ENCODE measurements around the gene CCDC158.

CCDC158 gene

GRCh38 chr4:76449833-76450232, 28.9 kb upstream of the CCDC158 start:
- no peak overlapping the region for H3K27ac ChIP-seq (ENCODE audit: insufficient read depth, low read length, poor library complexity, severe bottlenecking)

GRCh38 chr4:76449362-76449767, 28.4 kb upstream of the CCDC158 start:
- H3K27ac ChIP-seq (ENCODE audit: insufficient read depth, low read length, poor library complexity, severe bottlenecking) = no peak overlapping the region
- no peak for DNase-seq
- H3K36me3 ChIP-seq (ENCODE audit: control insufficient read depth, insufficient read depth, low read length) = no peaks in the 10 kb centered on the region
- H3K4me1 ChIP-seq (ENCODE audit: control insufficient read depth, insufficient read depth, low read length, poor library complexity, severe bottlenecking) = no peaks in the 10 kb centered on the region
- no peaks in the 10 kb centered on the region for H3K27me3 ChIP-seq (replicated peaks; ENCODE audit: control insufficient read depth, insufficient read depth, low read length, poor library complexity, severe bottlenecking)
- no peaks in the 10 kb centered on the region for H3K9me3 ChIP-seq (ENCODE audit: control insufficient read depth, low read length)
- H3K4me3 ChIP-seq (ENCODE audit: insufficient read depth, low read depth, low read length, poor library complexity, severe bottlenecking) = no peak overlapping the region

More at GRCh38 chr4:76449833-76450232, 28.9 kb upstream of the CCDC158 start:
- DNase-seq = no peak
- no peaks in the 10 kb centered on the region for H3K27me3 ChIP-seq (replicated peaks; ENCODE audit: control insufficient read depth, insufficient read depth, low read length, poor library complexity, severe bottlenecking)
- no peaks in the 10 kb centered on the region for H3K9me3 ChIP-seq (ENCODE audit: control insufficient read depth, low read length)
- H3K4me3 ChIP-seq (ENCODE audit: insufficient read depth, low read depth, low read length, poor library complexity, severe bottlenecking) = no peak overlapping the region
- H3K4me1 ChIP-seq (ENCODE audit: control insufficient read depth, insufficient read depth, low read length, poor library complexity, severe bottlenecking) = no peaks in the 10 kb centered on the region
- H3K36me3 ChIP-seq (ENCODE audit: control insufficient read depth, insufficient read depth, low read length) = no peaks in the 10 kb centered on the region

GRCh38 chr4:76448211-76448610, 27.3 kb upstream of the CCDC158 start:
- no peaks in the 10 kb centered on the region for H3K9me3 ChIP-seq (ENCODE audit: control insufficient read depth, low read length)
- H3K36me3 ChIP-seq (ENCODE audit: control insufficient read depth, insufficient read depth, low read length) = no peaks in the 10 kb centered on the region
- no peak overlapping the region for H3K4me3 ChIP-seq (ENCODE audit: insufficient read depth, low read depth, low read length, poor library complexity, severe bottlenecking)
- no peaks in the 10 kb centered on the region for H3K27me3 ChIP-seq (replicated peaks; ENCODE audit: control insufficient read depth, insufficient read depth, low read length, poor library complexity, severe bottlenecking)
- H3K4me1 ChIP-seq (ENCODE audit: control insufficient read depth, insufficient read depth, low read length, poor library complexity, severe bottlenecking) = no peaks in the 10 kb centered on the region
- no peak for DNase-seq
- no peak overlapping the region for H3K27ac ChIP-seq (ENCODE audit: insufficient read depth, low read length, poor library complexity, severe bottlenecking)

- Histone ChIP-seq H3K36me3 (ENCODE audit: control insufficient read depth, insufficient read depth, low read length) (no peaks in the 10 kb centered on the region), H3K9me3 (ENCODE audit: control insufficient read depth, low read length) (no peaks in the 10 kb centered on the region), H3K4me3 (ENCODE audit: insufficient read depth, low read depth, low read length, poor library complexity, severe bottlenecking) (no peak overlapping the region), H3K27me3 (replicated peaks; ENCODE audit: control insufficient read depth, insufficient read depth, low read length, poor library complexity, severe bottlenecking) (no peaks in the 10 kb centered on the region), H3K4me1 (ENCODE audit: control insufficient read depth, insufficient read depth, low read length, poor library complexity, severe bottlenecking) (no peaks in the 10 kb centered on the region), H3K27ac (ENCODE audit: insufficient read depth, low read length, poor library complexity, severe bottlenecking) (no peak overlapping the region)
- no peak for DNase-seq
These were observed 26.5 kb upstream of the CCDC158 start for GRCh38 chr4:76447393-76447851.

- DNase-seq = no peak
- no peaks in the 10 kb centered on the region for H3K27me3 ChIP-seq (replicated peaks; ENCODE audit: control insufficient read depth, insufficient read depth, low read length, poor library complexity, severe bottlenecking)
- H3K4me1 ChIP-seq (ENCODE audit: control insufficient read depth, insufficient read depth, low read length, poor library complexity, severe bottlenecking) = no peaks in the 10 kb centered on the region
- no peak overlapping the region for H3K27ac ChIP-seq (ENCODE audit: insufficient read depth, low read length, poor library complexity, severe bottlenecking)
- H3K9me3 ChIP-seq (ENCODE audit: control insufficient read depth, low read length) = no peaks in the 10 kb centered on the region
- no peak overlapping the region for H3K4me3 ChIP-seq (ENCODE audit: insufficient read depth, low read depth, low read length, poor library complexity, severe bottlenecking)
- H3K36me3 ChIP-seq (ENCODE audit: control insufficient read depth, insufficient read depth, low read length) = no peaks in the 10 kb centered on the region
These were observed 25.0 kb upstream of the CCDC158 start for GRCh38 chr4:76445911-76446310.

- no peak overlapping the region for H3K4me3 ChIP-seq (ENCODE audit: insufficient read depth, low read depth, low read length, poor library complexity, severe bottlenecking)
- H3K27ac ChIP-seq (ENCODE audit: insufficient read depth, low read length, poor library complexity, severe bottlenecking) = no peak overlapping the region
- no peaks in the 10 kb centered on the region for H3K36me3 ChIP-seq (ENCODE audit: control insufficient read depth, insufficient read depth, low read length)
- H3K4me1 ChIP-seq (ENCODE audit: control insufficient read depth, insufficient read depth, low read length, poor library complexity, severe bottlenecking) = no peaks in the 10 kb centered on the region
- no peaks in the 10 kb centered on the region for H3K9me3 ChIP-seq (ENCODE audit: control insufficient read depth, low read length)
- no peak for DNase-seq
- H3K27me3 ChIP-seq (replicated peaks; ENCODE audit: control insufficient read depth, insufficient read depth, low read length, poor library complexity, severe bottlenecking) = no peaks in the 10 kb centered on the region
These were observed 22.4 kb upstream of the CCDC158 start for GRCh38 chr4:76443376-76443775.

- Histone ChIP-seq H3K27ac (ENCODE audit: insufficient read depth, low read length, poor library complexity, severe bottlenecking) (no peak overlapping the region), H3K4me3 (ENCODE audit: insufficient read depth, low read depth, low read length, poor library complexity, severe bottlenecking) (no peak overlapping the region), H3K27me3 (replicated peaks; ENCODE audit: control insufficient read depth, insufficient read depth, low read length, poor library complexity, severe bottlenecking) (no peaks in the 10 kb centered on the region), H3K4me1 (ENCODE audit: control insufficient read depth, insufficient read depth, low read length, poor library complexity, severe bottlenecking) (no peaks in the 10 kb centered on the region), H3K36me3 (ENCODE audit: control insufficient read depth, insufficient read depth, low read length) (no peaks in the 10 kb centered on the region), H3K9me3 (ENCODE audit: control insufficient read depth, low read length) (no peaks in the 10 kb centered on the region)
- no peak for DNase-seq
These were observed 21.9 kb upstream of the CCDC158 start for GRCh38 chr4:76442807-76443206.

- Histone ChIP-seq H3K4me1 (ENCODE audit: control insufficient read depth, insufficient read depth, low read length, poor library complexity, severe bottlenecking) (no peaks in the 10 kb centered on the region), H3K9me3 (ENCODE audit: control insufficient read depth, low read length) (no peaks in the 10 kb centered on the region), H3K4me3 (ENCODE audit: insufficient read depth, low read depth, low read length, poor library complexity, severe bottlenecking) (no peak overlapping the region), H3K27ac (ENCODE audit: insufficient read depth, low read length, poor library complexity, severe bottlenecking) (no peak overlapping the region), H3K36me3 (ENCODE audit: control insufficient read depth, insufficient read depth, low read length) (no peaks in the 10 kb centered on the region), H3K27me3 (replicated peaks; ENCODE audit: control insufficient read depth, insufficient read depth, low read length, poor library complexity, severe bottlenecking) (no peaks in the 10 kb centered on the region)
- no peak for DNase-seq
These were observed 20.9 kb upstream of the CCDC158 start for GRCh38 chr4:76441881-76442280.

- Histone ChIP-seq H3K27ac (ENCODE audit: insufficient read depth, low read length, poor library complexity, severe bottlenecking) (no peak overlapping the region), H3K27me3 (replicated peaks; ENCODE audit: control insufficient read depth, insufficient read depth, low read length, poor library complexity, severe bottlenecking) (no peaks in the 10 kb centered on the region), H3K9me3 (ENCODE audit: control insufficient read depth, low read length) (no peaks in the 10 kb centered on the region), H3K4me3 (ENCODE audit: insufficient read depth, low read depth, low read length, poor library complexity, severe bottlenecking) (no peak overlapping the region), H3K36me3 (ENCODE audit: control insufficient read depth, insufficient read depth, low read length) (no peaks in the 10 kb centered on the region), H3K4me1 (ENCODE audit: control insufficient read depth, insufficient read depth, low read length, poor library complexity, severe bottlenecking) (no peaks in the 10 kb centered on the region)
- DNase-seq = no peak
These were observed 18.6 kb upstream of the CCDC158 start for GRCh38 chr4:76439491-76439890.

- Histone ChIP-seq H3K27ac (ENCODE audit: insufficient read depth, low read length, poor library complexity, severe bottlenecking) (no peak overlapping the region), H3K4me3 (ENCODE audit: insufficient read depth, low read depth, low read length, poor library complexity, severe bottlenecking) (no peak overlapping the region), H3K36me3 (ENCODE audit: control insufficient read depth, insufficient read depth, low read length) (no peaks in the 10 kb centered on the region), H3K9me3 (ENCODE audit: control insufficient read depth, low read length) (no peaks in the 10 kb centered on the region), H3K4me1 (ENCODE audit: control insufficient read depth, insufficient read depth, low read length, poor library complexity, severe bottlenecking) (no peaks in the 10 kb centered on the region), H3K27me3 (replicated peaks; ENCODE audit: control insufficient read depth, insufficient read depth, low read length, poor library complexity, severe bottlenecking) (no peaks in the 10 kb centered on the region)
- DNase-seq = no peak
These were observed 14.8 kb upstream of the CCDC158 start for GRCh38 chr4:76435528-76436319.
